ENCODE measurements around the gene MCF2.

DNA sequence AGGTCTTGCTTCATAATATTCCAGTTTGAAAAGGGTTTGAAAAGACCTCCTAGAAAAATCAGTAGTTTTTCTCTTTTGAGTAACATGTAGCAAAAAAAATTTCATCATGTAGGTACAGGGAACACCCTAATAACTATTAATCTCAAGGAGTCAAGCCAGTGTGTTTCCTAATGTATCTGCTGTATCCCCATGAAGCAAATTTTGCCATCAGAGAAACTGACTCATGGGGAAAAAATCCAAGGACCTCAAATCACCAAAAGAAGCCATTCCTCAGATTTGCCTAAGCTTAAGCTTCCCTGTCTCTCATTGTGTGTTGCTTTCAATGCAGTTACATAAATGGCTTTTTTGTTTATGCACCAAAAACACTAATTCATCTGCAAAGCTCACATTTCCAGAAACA is 147.7 kb downstream of the MCF2 start:
- TF ChIP-seq, protein P1, sequence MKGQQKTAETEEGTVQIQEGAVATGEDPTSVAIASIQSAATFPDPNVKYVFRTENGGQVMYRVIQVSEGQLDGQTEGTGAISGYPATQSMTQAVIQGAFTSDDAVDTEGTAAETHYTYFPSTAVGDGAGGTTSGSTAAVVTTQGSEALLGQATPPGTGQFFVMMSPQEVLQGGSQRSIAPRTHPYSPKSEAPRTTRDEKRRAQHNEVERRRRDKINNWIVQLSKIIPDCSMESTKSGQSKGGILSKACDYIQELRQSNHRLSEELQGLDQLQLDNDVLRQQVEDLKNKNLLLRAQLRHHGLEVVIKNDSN (CRISPR knock-in tag; IDR thresholded peaks at IDR 0.05): no peak
- TF ChIP-seq, protein P2, sequence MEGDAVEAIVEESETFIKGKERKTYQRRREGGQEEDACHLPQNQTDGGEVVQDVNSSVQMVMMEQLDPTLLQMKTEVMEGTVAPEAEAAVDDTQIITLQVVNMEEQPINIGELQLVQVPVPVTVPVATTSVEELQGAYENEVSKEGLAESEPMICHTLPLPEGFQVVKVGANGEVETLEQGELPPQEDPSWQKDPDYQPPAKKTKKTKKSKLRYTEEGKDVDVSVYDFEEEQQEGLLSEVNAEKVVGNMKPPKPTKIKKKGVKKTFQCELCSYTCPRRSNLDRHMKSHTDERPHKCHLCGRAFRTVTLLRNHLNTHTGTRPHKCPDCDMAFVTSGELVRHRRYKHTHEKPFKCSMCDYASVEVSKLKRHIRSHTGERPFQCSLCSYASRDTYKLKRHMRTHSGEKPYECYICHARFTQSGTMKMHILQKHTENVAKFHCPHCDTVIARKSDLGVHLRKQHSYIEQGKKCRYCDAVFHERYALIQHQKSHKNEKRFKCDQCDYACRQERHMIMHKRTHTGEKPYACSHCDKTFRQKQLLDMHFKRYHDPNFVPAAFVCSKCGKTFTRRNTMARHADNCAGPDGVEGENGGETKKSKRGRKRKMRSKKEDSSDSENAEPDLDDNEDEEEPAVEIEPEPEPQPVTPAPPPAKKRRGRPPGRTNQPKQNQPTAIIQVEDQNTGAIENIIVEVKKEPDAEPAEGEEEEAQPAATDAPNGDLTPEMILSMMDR (IDR thresholded peaks at IDR 0.05): no peak
- TF ChIP-seq TEAD1 (CRISPR knock-in tag; IDR thresholded peaks at IDR 0.05): no peak
- TF ChIP-seq, protein P3, sequence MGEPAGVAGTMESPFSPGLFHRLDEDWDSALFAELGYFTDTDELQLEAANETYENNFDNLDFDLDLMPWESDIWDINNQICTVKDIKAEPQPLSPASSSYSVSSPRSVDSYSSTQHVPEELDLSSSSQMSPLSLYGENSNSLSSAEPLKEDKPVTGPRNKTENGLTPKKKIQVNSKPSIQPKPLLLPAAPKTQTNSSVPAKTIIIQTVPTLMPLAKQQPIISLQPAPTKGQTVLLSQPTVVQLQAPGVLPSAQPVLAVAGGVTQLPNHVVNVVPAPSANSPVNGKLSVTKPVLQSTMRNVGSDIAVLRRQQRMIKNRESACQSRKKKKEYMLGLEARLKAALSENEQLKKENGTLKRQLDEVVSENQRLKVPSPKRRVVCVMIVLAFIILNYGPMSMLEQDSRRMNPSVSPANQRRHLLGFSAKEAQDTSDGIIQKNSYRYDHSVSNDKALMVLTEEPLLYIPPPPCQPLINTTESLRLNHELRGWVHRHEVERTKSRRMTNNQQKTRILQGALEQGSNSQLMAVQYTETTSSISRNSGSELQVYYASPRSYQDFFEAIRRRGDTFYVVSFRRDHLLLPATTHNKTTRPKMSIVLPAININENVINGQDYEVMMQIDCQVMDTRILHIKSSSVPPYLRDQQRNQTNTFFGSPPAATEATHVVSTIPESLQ (CRISPR knock-in tag; IDR thresholded peaks at IDR 0.05): no peak
- TF ChIP-seq, protein P4, sequence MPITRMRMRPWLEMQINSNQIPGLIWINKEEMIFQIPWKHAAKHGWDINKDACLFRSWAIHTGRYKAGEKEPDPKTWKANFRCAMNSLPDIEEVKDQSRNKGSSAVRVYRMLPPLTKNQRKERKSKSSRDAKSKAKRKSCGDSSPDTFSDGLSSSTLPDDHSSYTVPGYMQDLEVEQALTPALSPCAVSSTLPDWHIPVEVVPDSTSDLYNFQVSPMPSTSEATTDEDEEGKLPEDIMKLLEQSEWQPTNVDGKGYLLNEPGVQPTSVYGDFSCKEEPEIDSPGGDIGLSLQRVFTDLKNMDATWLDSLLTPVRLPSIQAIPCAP (CRISPR knock-in tag; IDR thresholded peaks at IDR 0.05): no peak
- no peak for TF ChIP-seq CBFB (CRISPR knock-in tag; IDR thresholded peaks at IDR 0.05; ENCODE audit: low read depth)
